ENCODE data around the gene AURKAIP1.
A peak's percentile ranks its signal among the peaks of the same experiment; 100 is the strongest.

The AURKAIP1 gene

DNA sequence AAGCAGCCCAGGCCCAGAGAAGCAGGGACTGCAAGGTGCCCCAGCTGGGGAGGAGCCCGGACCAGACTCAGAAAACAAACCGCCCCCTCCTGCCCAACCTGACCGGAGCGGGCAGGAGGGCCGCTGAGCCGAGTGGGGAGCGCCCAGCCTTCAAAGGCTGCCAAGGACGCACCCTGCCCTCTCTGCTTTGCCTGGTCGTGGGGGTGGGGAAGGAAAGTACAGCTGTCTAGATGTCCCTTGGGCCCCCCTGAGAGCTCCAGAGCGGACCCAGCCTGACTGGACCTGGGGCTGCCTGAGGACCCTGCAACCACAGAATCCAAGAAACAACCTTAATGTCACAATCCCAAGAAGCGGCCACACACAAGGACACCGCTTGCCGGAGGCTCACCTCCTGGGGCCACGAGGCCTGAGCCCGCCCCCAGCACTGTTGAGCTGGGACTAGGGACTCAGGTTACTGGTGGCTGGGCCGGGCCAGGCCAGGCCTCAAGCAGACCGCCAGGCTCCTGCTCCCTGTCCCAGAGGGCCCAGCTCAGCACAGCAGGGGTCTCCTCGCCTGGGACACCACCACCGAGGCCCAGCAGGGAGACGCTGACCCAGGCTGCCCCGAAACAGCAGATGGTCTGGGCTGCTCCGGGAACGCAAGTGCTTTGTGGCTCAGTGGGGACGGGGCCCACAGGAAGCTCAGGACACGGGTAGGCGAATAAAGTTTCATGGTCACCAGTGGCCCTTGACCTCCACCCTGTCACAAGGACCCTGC, 27.2 kb downstream of the AURKAIP1 start:
- DNase-seq (no peak), ATAC-seq (no peak)

DNA sequence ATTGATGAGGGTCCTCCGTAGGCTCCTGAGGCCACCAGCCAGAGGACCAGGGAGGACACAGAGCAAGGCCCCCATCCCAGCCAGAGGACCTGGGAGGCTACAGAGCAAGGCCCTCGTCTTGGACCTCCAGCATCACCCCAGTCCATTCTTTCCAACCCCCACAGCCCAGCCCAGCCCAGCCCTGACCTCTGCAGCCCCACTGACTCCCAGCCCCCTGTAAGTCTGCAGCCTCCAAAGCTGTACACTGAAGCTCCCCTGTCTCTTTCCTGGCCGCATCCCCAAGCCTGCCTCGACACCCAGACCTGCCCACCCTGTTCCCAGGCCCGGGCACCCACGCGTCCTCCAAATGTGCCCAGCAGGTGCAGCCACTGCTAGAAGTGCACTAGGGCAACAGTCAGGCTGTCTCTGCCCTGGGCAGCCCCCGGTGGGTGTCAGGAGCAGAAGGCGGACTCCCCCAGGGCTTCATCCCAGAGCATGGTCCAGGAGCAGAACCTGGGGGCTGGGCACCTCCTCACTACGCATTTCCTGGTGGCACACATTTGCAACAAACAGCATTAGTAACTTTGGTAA, 27.9 kb downstream of the AURKAIP1 start:
- no peak for DNase-seq
- no peak for ATAC-seq

DNA sequence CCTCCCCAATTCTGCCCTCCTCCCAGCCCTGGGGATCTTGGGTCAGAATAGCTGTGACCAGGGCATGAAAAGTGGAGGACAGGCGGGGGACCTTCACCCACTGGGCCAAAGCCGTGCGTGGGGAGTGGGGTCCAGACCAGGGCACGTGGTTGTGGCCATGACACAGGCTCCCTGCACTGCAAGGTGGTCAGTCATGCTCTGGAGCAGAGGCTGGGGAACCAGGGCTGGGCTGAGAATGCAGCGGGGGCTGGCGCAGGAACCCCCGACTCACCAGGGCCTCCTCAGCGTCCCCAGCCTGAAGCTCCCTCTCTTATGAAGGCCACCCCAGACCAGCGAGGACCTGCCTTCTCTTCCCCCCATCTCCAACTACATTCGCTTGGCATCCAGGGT, 28.5 kb downstream of the AURKAIP1 start:
- ATAC-seq (no peak), DNase-seq (no peak)

DNA sequence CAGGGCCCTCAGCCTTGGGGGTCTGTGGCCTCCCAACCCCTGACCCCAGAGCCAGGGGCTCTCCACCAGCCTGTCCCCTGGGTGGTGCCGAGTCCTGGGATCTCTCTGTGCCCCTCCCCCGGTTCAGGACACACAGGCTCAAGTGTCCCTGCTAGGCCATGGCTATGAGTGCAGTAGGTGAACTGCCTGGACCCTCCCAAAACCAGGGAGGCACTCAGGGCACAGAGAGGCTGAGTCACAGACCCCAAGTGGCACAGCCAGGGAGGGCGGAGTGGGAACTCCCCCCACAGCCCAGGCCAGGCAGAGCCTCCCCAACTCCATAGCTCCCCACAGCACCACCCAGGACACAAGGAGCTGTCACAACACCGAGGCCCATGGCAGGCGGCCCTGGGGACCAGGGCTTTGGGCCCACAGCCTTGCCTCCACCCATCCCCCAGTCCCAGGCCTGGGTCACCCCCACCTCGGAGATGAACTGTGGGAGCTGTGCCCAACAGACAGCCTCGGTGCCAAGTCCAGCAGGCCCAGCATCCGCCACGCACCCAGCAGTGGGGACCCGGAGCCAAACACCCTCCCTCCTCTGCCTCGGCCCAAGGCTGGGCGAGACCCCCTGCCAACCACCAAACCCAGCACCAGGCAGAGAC, 29.0 kb downstream of the AURKAIP1 start:
- ATAC-seq, result no peak
- DNase-seq, result no peak

DNA sequence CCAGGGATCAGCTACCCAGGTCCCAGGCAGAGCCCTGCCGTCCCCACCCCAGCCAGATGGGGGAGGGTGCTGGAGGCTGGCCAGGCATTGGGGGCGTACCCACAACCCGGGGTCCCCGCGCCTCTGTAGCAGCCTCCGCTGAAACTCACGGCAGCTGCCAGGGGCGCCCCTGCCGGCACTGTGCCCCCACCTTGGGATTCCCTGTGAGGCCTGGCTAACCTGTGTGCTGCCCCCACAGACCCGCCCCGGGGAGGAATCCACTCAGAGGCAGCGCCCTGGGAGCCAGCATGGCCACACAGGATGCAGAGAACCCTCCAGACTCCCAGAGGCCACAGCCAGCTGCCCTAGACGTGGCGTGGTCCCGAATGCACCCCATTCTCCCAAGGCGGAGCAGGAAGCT, 29.6 kb downstream of the AURKAIP1 start:
- DNase-seq, result no peak
- ATAC-seq, result no peak

DNA sequence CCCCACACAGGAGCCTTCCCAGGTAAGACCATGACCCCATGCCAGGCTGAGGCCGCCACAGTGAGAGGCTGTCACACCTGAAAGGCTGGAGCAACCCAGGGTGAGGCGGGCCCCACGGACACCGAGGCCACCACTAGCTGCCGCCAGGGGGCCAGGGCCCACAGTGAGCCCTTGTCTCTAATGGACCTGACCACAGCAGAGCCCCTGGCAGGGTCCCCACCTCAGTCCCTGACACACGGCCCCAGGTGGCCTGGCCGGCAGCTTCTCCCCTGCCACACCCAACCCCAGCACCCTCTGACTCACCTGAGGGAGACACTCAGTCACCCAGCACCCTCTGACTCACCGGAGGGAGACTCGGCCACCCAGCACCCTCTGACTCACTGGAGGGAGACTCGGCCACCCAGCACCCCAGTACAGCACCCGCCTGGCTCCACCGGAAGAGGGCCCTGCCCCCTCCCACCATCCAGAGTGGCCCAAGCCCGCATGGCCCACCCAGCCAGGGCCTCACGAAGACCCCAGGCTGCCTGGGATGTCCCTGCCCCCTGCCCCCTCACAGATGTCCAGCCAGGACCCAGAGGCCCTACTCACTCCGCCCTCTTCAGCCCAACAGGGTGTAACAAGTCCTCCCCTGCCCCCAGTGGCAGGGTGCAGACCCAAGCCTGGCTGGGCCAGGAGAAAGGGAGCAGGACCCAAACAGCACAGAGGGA, 30.2 kb downstream of the AURKAIP1 start:
- peak; percentile 77 for ATAC-seq
- DNase-seq, result peak; percentile 69

DNA sequence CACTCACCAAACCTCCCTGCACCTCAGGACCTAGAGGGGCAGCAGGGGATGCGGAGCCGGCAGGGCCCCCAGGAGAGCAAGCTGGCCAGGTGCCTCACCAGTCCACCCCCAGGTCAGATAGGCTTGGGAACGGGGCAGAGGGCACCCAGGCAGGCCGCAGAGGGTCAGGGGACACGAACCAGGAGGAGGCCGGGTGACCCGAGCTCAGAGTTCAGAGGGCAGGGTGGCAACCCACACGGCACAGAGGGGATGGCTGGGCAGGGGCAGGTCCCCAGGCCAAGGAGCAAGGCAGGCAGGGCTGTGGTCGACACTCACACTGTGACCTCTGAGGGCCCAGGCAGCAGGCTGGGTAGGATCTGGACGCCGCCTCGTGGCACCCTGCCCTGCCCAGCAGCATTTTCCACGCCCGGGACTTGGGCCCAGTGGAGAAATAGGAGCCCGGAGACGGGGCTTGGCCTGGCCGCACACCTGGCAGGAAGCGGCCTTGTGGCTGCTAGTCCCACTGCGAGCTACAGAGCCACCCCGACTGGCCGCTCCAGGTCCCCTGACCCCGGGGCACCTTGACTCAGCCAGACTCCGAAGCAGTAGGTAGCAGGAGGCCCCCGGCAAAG, 31.1 kb downstream of the AURKAIP1 start:
- ATAC-seq (no peak), DNase-seq (no peak)

DNA sequence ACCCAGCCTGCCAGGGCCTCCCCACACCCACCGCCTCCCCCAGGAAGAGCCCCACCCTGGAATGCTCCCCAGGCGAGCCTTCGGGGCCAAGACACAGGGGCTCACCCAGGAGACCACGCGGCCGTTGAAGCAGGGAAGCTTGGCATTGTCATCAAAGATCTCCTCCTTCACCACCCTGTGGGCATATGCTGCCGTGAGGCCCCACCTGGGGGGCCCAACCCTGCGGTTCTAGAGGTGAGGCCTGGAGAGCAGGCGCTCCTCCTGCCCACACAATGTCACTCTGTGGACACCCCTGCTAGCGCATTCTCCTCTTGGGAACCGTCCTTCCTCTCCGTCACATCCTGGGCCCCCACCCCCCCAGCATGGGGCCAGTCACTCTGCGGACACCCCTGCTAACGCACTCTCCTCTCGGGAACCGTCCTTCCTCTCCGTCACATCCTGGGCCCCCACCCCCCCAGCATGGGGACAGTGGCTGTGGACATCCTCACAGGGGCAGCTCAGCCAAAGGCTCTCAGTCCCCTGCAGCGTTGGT, 32.4 kb downstream of the AURKAIP1 start:
- no peak for DNase-seq
- ATAC-seq, result no peak

DNA sequence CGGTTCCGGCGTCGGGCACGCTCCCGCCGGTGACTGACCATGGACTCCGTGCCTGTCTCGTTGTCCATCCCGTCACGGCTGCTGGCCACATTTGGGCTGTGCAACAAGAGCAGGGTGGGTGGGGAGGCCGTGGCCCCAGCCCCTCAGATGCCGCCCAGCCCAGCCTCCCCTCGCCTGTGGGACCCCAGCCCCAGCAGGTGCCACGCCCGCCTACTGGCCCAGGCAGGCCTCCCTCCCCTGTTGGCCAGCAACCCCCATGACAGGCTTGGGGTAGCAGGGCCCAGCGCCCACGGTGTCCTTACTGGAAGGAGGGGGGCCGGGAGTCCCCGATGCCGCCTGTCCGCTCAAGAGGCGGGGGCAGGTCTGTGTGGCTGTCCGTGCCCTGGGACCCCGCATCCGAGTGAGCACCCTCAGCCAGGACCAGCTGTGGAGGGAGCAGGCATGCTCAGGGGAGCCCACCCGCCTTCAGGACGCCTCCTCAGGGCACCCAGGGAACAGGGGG, 32.9 kb downstream of the AURKAIP1 start:
- ATAC-seq, result no peak
- no peak for DNase-seq

DNA sequence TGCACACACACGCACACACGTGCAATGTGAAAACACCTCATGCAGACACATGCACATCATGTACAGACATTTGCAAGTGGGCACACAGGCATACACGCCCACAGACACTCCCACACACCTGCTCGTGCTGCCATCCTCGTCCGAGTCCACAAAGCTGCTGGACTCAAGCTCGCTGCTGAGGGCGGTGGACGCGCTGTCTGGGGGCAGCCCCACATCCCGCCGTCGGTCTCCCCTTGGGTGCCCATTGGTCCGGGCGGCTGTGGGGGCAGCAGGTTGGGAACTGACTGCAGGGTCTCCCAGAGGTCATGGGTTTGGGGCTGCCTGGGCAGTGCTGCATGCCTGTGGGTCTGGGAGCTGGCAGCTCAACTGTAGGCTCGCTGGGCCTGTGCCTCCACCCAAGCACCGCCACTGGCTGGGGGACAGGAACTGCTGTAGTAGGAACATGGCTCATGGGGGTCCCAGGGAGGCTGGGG, 33.4 kb downstream of the AURKAIP1 start:
- ATAC-seq (no peak), DNase-seq (no peak)

DNA sequence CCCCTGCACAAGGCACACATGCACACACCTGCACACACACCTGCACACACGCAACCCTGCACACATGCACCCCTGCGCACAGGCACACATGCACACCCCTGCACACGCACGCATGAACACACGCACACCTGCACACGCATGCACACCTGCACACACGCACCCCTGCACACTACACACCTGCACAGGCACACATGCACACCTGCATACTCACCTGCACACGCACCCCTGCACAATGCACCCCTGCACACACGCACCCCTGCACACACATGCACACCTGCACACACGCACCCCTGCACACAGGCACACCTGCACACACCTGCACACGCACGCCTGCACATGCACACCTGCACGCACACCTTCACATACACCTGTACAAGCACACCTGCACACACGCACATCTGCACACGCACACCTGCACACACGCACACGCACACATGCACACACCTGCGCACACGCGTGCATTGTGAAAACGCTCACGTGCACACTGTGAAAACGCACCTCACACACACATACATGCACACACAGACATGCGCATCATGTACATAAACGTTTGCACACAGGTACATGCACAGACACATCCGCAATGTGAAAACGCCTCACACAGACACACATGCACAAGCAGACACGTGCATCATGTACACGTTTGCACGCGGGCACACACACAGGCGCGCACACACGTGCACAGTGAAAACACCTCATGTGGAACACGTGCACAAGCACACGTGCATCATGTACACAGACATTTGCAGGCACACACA, 34.0 kb downstream of the AURKAIP1 start:
- ATAC-seq (no peak), DNase-seq (no peak)

DNA sequence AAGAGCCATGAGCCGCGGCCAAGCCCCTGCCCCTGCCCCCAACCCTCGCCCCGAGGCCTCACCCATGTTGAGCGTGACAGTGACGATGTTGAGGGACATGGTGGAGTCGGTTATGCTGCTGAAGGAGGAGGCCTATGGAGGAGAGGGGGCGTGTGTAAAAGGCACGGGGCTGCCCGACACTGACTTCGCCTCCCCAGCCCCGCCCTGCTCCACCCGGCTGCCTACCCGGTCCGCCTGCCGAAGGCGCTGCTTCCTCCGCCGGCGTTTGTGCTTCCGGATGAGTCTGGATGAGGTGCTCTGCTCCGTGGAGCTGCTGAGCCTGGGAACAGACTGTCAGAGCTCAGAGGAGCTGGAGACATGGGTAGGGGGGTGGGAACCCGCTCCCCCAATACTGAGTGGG, 34.8 kb downstream of the AURKAIP1 start:
- DNase-seq (no peak), ATAC-seq (no peak)

DNA sequence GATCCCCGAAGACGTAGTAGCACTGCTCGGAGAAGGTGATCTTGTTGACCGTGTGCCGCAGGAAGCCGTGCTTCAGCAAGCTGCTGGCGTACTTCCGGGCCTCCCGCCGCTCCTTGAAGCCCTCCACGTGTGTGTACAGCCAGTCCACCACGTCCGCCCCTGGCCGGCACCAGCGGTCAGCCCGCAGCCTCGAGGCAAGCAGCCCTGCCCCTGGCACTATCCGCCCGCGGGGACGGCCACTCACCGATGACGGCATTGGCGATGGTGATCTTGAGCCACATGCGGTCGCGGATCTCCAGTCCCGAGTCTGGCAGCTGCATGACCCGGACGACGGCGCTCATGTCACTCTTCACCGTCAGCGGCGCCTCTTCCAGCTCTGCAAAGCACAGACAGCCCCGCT, 36.7 kb downstream of the AURKAIP1 start:
- ATAC-seq, result no peak

DNA sequence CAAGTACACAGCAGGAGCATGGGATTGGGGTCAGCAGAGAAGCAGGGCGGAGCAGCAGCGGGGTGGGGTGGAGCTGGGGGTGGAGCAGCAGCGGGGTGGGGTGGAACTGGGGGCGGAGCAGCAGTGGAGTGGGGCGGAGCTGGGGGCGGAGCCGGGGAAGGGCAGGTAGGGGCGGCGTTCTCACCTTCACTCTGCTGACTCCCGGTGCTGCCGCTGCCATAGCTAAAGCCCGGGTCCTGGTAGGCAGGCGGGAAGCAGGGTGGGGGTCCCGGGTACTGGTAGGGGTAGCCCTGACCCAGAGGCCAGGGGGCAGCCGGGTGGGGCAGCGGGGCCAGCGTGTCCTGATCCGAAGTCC, 37.2 kb downstream of the AURKAIP1 start:
- ATAC-seq (no peak), DNase-seq (peak; percentile 65)

More for the DNA sequence above, 36.7 kb downstream of the AURKAIP1 start:
- DNase-seq, result no peak

DNA sequence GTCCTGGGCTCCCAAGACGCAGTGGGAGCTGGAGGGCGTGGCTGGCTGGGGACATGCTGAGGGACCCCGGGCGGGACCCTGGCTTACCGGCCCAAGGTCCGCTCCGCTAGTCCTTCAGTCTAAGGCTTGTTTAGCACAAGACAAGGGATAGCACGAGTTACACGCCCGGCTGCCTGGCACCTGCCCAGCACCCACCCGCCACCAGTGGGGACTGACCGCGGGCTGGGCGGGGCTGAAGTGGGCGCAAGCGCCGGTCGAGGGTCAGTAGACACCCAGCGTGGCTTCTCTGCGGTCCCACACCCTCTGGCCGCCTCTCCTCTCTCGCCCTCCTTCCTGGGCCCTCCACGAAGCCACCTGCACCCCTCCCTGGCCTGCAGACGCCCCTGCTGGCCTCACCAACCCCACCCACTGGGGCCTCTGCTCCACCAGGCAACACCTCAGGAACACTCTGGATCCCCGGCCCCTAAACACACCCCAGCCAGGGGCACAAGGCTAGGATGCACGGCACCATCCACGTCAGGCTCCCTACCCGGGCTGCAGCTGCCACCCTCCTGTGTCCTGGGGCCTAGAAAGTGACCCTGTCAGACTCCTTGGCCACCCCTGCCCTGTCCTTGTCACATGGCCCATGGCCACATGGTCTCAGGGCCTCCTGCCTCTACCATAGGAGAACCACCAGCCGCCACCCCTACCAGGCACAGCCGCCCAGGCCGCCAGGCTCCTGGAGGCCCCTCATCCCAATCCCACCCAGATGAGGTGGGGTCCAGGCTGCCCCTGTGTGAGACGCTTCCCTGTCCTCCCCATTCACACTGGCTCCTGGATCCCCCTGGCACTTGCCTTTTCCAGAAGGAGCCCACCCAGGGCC, 37.8 kb downstream of the AURKAIP1 start:
- ATAC-seq (no peak), DNase-seq (no peak)

DNA sequence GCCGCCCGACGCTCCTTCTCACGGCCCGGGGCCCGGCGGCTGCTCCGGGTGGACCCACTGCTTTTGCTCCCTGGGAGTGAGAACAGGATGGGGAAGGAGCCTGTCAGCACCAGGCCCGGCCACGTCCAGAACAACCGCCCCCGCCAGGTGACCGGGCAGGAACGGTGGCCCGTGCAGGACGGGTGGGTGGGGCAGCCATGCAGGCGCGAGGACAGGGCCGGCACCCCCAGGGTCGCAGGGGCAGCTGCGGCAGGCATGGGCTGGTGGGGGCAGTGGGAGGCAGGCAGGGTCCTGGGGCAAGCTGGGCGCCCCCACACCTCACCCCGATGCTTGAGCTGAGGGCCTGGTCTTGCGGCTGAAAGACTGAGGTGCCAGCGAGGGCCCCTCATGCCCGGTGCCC, 38.6 kb downstream of the AURKAIP1 start:
- DNase-seq (no peak), ATAC-seq (no peak)

DNA sequence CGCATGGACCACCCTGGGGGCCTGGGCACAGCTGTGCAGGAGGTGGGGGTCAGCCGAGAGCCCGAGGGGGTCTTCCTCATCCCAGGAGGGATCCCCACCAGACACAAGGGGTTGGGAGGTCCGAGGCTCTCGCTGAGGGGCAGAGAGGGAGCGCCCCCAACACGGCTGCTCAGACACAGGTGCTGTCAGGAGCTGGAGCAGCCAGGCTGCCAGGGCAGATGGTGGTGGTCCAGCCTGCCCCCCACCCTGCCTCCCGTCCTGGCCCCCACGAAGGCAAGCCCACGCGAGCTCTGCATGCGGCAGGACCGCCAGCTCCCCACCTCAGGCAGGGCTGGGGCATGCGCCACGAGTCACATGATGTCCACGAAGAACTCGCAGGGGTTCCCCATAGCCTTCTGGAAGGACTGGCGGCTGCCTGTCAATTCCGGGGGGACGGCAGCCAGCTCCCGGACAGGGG, 39.2 kb downstream of the AURKAIP1 start:
- ATAC-seq (no peak), DNase-seq (no peak)

DNA sequence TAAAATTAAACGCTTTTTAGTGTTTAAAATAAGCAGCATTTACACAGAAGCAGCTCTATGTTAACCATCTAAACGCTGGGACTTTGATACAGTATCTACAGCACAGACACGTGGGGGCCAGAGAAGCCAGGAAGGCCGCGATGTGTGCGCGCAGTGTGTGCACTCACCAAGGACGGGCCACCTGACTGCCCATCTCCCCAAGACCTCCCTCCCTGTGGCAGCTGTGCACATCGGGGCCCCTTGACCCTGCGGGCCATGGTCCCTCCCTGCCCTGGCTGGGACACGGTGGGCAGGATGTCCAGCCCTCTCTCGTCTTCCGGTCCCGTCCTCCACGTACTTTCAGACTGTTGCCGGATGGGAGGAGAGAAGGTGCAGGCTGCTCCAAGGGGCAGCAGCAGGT, 39.7 kb downstream of the AURKAIP1 start:
- no peak for ATAC-seq
- DNase-seq, result no peak

DNA sequence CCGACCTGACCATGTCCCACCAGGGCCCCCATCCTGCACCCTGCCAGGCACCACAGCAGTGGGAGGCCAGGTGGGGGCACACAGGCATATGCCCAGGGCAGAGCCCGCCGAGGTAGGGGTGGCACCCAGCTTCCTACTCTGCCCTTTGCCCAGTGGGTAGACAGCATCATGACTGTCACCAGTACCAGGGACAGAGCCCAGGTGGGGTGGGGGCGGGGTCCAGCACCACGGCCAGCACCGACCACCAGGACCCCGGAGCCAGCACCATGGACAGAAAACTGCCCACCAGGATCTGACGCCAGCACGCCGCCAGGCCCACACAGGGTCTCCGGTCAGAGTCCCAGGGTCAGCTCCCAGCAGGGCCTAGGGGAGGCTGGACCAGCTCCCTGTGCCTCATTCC, 40.2 kb downstream of the AURKAIP1 start:
- no peak for DNase-seq
- no peak for ATAC-seq

DNA sequence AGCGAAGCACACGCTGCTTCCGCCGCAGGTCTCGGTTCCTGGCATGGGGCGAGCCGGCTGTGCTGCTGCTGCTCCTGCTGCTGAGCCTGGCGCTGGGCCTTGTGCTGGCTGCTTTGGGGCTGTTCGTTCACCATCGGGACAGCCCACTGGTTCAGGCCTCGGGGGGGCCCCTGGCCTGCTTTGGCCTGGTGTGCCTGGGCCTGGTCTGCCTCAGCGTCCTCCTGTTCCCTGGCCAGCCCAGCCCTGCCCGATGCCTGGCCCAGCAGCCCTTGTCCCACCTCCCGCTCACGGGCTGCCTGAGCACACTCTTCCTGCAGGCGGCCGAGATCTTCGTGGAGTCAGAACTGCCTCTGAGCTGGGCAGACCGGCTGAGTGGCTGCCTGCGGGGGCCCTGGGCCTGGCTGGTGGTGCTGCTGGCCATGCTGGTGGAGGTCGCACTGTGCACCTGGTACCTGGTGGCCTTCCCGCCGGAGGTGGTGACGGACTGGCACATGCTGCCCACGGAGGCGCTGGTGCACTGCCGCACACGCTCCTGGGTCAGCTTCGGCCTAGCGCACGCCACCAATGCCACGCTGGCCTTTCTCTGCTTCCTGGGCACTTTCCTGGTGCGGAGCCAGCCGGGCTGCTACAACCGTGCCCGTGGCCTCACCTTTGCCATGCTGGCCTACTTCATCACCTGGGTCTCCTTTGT, 41.3 kb downstream of the AURKAIP1 start:
- ATAC-seq (no peak), DNase-seq (no peak)

Measured in stimulated activated naive CD8-positive, alpha-beta T cell treated with anti-CD3 and anti-CD28 coated beads, Interleukin-15, Interleukin-2, amounts not matched to agents 100 U/mL and 50 U/mL, for 24 hours (primary cell).